Thyroid gland (tissue), 4 donors: ENCODE results near the gene RNF103. TPM values are rescaled to one million over a fixed set of nuclear protein-coding genes. Genes with fewer than 3 reads are reported as not detected.
A peak's percentile ranks its signal among the peaks of the same experiment; 100 is the strongest.

Source experiments
- DNase-seq, 2 donors: peaks; one replicate each; pipeline ENCODE4 v3.0.0-alpha.2; 2019
- H3K27ac ChIP-seq, 3 donors: fragments of 200-600 bp; sonication (generic); 1 replicate in 2 of 3; 2 replicates in 1 of 3; pipeline ENCODE4 v1.5.1; 2016 to 2019; ENCODE audit warnings: mild to moderate bottlenecking in 1 of 3, moderate library complexity in 1 of 3
- H3K27me3 ChIP-seq: fragments of 200-600 bp; sonication (generic); one replicate; pipeline ENCODE4 v1.5.1; 2019
- H3K36me3 ChIP-seq, 2 donors: fragments of 200-600 bp; sonication (generic); one replicate each; pipeline ENCODE4 v1.5.1; 2016 to 2019
- H3K4me1 ChIP-seq, 2 donors: fragments of 200-600 bp; sonication (generic); one replicate each; pipeline ENCODE4 v1.5.1; 2017 to 2019
- H3K4me3 ChIP-seq, 3 donors: fragments of 200-600 bp; sonication (generic); replicated peaks in 1 of 3; 1 replicate in 2 of 3; 2 replicates in 1 of 3; pipeline ENCODE4 v1.5.1; 2016; ENCODE audit warnings: mild to moderate bottlenecking in 1 of 3
- H3K9me3 ChIP-seq: fragments of 200-600 bp; sonication (generic); one replicate; pipeline ENCODE4 v1.5.1; 2017
- POLR2A ChIP-seq, 2 donors: fragments of 450-650 bp; IDR thresholded peaks; one replicate each; pipeline ENCODE4 v1.6.1; 2017; ENCODE audit warnings: antibody characterized with exemption in 2 of 2, mild to moderate bottlenecking in 2 of 2, moderate library complexity in 1 of 2
- WGBS, 2 donors: methylation state at CpG; one replicate each; pipeline ENCODE4 v1.1.5; 2017; 5-methylcytosine and 5-hydroxymethylcytosine counted together
- intact Hi-C: fragments of 100-400 bp; cut with DNase I; formaldehyde crosslinking; loops from one replicate; pipeline ENCODE4 v1.15.1; 2023
- total RNA-seq, 4 donors: library from RNA; depleted of rRNA; stranded (reverse); fragments of >200 nt; gene quantifications; one replicate each; pipeline ENCODE4 v1.2.3, GENCODE V29; 2016
- TF ChIP-seq, protein P1 (sequence below), 6 experiments: fragments of 200-600 bp in 3 of 6; fragments of 450-650 bp in 3 of 6; sonication (generic) in 3 of 6; IDR thresholded peaks; one replicate each; pipeline ENCODE4 v1.5.1; 2016 to 2019; ENCODE audit warnings: antibody characterized with exemption in 6 of 6, mild to moderate bottlenecking in 2 of 6, inconsistent platforms in 1 of 6, moderate library complexity in 1 of 6

Gene RNF103
- total RNA-seq, 4 donors from 2014 or later, result 26.0 to 36.8 (median 33.3) TPM

GRCh38 chr2:86633155-86633651, 9.5 kb upstream of the RNF103 start:
- no peak for TF ChIP-seq POLR2A (IDR thresholded peaks at IDR 0.05)
- TF ChIP-seq, protein P1, sequence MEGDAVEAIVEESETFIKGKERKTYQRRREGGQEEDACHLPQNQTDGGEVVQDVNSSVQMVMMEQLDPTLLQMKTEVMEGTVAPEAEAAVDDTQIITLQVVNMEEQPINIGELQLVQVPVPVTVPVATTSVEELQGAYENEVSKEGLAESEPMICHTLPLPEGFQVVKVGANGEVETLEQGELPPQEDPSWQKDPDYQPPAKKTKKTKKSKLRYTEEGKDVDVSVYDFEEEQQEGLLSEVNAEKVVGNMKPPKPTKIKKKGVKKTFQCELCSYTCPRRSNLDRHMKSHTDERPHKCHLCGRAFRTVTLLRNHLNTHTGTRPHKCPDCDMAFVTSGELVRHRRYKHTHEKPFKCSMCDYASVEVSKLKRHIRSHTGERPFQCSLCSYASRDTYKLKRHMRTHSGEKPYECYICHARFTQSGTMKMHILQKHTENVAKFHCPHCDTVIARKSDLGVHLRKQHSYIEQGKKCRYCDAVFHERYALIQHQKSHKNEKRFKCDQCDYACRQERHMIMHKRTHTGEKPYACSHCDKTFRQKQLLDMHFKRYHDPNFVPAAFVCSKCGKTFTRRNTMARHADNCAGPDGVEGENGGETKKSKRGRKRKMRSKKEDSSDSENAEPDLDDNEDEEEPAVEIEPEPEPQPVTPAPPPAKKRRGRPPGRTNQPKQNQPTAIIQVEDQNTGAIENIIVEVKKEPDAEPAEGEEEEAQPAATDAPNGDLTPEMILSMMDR (IDR thresholded peaks at IDR 0.05), result no peak
- H3K27me3 ChIP-seq, result no peaks in the 10 kb centered on the region
- H3K36me3 ChIP-seq, result no peaks in the 10 kb centered on the region
- H3K27ac ChIP-seq, result no peak overlapping the region
- no peak for DNase-seq
- H3K9me3 ChIP-seq, result no peaks in the 10 kb centered on the region
- 81 to 88% methylated on average over 5 of the region's 5 CpGs for WGBS, 2 donors
- no peaks in the 10 kb centered on the region for H3K4me1 ChIP-seq
- intact Hi-C loops, result no loop called here
- no peak overlapping the region for H3K4me3 ChIP-seq

- intact Hi-C loops, result no loop called here
- no peaks in the 10 kb centered on the region for H3K9me3 ChIP-seq
Measured at GRCh38 chr2:86632672-86633071, 9.0 kb upstream of the RNF103 start.

DNA sequence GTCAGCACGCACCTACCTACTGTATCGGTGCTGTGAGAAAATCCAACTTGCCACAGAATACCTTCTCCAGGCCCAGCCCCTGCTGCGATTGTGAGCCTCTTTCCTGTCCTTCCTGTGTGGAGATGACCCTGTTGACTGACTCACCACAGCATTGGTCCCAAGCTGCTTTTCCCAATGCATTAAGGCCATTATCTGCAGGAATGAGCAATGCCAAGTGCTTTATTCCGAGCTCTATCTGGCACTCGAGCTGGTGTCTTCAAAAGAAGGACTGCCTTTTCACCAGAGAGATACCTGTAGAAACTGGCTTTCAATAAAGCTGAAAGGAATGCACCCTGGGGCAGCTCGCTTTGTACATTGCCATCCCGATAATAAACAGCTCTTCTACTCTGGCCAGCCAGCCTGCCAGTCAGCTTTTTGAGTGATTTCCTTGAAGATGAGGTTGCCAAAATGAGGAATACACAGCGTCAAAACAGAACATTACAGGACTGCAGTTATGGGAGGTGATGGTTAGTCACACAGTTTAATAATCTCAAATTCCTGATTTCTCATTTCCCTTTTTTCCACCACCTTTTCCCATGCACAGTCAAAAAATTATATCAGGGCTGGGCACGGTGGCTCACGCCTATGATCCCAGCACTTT, 8.3 kb upstream of the RNF103 start:
- no peak overlapping the region for H3K27ac ChIP-seq
- H3K4me3 ChIP-seq, result no peak overlapping the region
- no peak for DNase-seq
- H3K27me3 ChIP-seq, result no peaks in the 10 kb centered on the region
- TF ChIP-seq, protein P1 (IDR thresholded peaks at IDR 0.05), result no peak
- H3K4me1 ChIP-seq, result no peaks in the 10 kb centered on the region
- no peaks in the 10 kb centered on the region for H3K9me3 ChIP-seq
- 68 to 73% methylated on average over 10 of the region's 10 CpGs for WGBS, 2 donors
- intact Hi-C loops, result no loop called here
- no peaks in the 10 kb centered on the region for H3K36me3 ChIP-seq

More at GRCh38 chr2:86632672-86633071, 9.0 kb upstream of the RNF103 start:
- WGBS, 2 donors, result 48 to 55% methylated on average over 2 of the region's 2 CpGs
- no peaks in the 10 kb centered on the region for H3K36me3 ChIP-seq
- H3K27me3 ChIP-seq, result no peaks in the 10 kb centered on the region
- H3K4me1 ChIP-seq, result no peaks in the 10 kb centered on the region
- TF ChIP-seq POLR2A (IDR thresholded peaks at IDR 0.05), result no peak
- TF ChIP-seq, protein P1 (IDR thresholded peaks at IDR 0.05), result no peak
- H3K4me3 ChIP-seq, result no peak overlapping the region
- no peak for DNase-seq
- H3K27ac ChIP-seq, result no peak overlapping the region

DNA sequence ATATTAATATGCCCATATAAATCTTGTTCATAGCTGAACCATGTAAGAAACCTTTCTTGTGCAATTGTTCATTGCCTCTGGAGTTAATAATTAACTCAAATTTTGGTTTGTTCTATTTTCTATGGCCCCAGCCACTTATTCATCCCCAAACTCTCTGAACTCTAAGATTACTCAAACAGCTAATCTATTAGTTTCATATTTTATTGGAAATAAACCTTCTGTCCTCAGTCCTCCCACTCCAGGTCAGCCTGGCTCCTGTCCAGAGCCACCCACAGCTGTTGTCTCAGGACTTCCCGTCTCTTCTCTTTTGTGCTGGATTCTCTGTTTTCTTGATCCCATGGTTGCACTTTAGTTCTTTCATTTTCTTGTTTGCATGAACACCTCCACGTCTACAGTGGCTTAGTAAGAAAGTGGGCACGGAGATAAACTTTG, 4.4 kb upstream of the RNF103 start:
- no peak for TF ChIP-seq POLR2A (IDR thresholded peaks at IDR 0.05)
- TF ChIP-seq, protein P1 (IDR thresholded peaks at IDR 0.05), result no peak
- peaks cover 0 to 5% of the 10 kb centered on the region in 2 donors for H3K4me1 ChIP-seq
- H3K4me3 ChIP-seq, result no peak overlapping the region
- intact Hi-C loops, result loop anchor here (10.0 kb wide), 1 partner anchor 63 kb away; the partner anchor contains the start of gene CHMP3
- H3K9me3 ChIP-seq, result no peaks in the 10 kb centered on the region
- no peaks in the 10 kb centered on the region for H3K27me3 ChIP-seq
- no peak overlapping the region for H3K27ac ChIP-seq
- DNase-seq, result peak; percentile 15 to 29
- 55 to 65% methylated on average over 3 of the region's 3 CpGs for WGBS, 2 donors
- H3K36me3 ChIP-seq, result no peaks in the 10 kb centered on the region

DNA sequence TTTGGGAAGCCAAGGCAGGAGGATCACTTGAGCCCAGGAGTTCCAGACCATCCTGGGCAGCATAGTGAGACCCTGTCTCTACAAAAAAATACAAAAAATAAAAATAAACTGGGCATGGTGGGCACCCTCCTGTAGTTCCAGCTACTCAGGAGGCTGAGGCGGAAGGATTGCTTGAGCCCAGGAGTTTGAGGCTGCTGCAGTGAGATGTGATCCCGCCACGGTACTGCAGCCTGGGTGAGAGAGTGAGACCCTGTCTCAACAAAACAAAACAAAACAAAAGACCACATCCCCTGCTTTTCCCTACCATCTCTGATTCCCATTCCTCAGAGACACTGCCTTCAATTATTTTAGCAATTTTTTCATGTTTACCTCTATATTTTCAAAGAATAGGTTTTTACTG, 3.9 kb upstream of the RNF103 start:
- Histone ChIP-seq H3K36me3 (no peaks in the 10 kb centered on the region), H3K4me1 (peaks cover 0 to 5% of the 10 kb centered on the region in 2 donors), H3K4me3 (no peak overlapping the region), H3K27me3 (no peaks in the 10 kb centered on the region), H3K27ac (no peak overlapping the region), H3K9me3 (no peaks in the 10 kb centered on the region)
- intact Hi-C loops, result loop anchor here (10.0 kb wide), 1 partner anchor 63 kb away; the partner anchor contains the start of gene CHMP3
- TF ChIP-seq, protein P1 (IDR thresholded peaks at IDR 0.05), result no peak
- TF ChIP-seq POLR2A (IDR thresholded peaks at IDR 0.05), result no peak
- WGBS, 2 donors, result 93 to 99% methylated on average over 3 of the region's 3 CpGs
- no peak for DNase-seq
